ENCODE measurements around the gene CHEK1. TPM values are rescaled to one million over a fixed set of nuclear protein-coding genes. Genes with fewer than 3 reads are reported as not detected.
"Not testable (repeated sequence)": the region's sequence is repeated elsewhere in the genome, so short reads cannot be mapped to it uniquely, and the experiment has no call there.

CHEK1 gene
- polyA plus RNA-seq, 3 donors from 2014 or later: 2.0 to 2.8 (median 2.4) TPM

DNA sequence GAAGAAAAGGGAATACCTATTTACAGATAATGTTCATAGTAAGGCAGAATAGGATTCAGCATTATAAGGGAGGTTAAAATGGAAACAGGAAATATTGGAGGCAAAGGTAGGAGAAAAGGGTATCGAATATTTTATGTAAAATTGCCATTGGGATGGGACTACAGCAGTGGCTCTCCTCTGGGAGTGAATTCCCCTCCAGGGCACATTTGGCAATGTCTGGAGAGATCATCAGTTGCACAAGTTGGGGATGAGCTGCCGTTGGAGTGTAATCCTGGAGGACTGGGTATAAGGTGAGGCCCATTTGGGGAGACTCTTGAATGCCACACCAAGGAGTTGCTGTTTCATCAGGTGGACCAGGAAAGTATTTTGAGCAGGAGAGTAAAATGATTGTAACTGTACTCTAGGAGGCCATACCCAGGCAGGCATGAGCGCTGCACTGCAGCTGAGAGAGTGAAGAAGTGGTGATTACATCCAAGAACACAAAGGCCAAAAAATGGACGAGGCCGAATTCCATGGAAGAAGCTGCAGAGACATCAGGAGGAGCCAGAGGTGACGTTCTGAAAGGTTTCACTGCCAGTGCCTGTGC, 64.4 kb downstream of the CHEK1 start:
- no peak overlapping the region for H3K27ac Mint-ChIP-seq
- H3K4me1 Mint-ChIP-seq: no peaks in the 10 kb centered on the region
- no peaks in the 10 kb centered on the region for H3K9me3 Mint-ChIP-seq
- no peak overlapping the region for H3K4me3 Mint-ChIP-seq
- H3K36me3 Mint-ChIP-seq: no peaks in the 10 kb centered on the region
- H3K27me3 Mint-ChIP-seq (ENCODE audit: low read depth in 3 of 3): peaks cover 0 to 3% (median 3%) of the 10 kb centered on the region in 3 donors
- DNase-seq: no peak

DNA sequence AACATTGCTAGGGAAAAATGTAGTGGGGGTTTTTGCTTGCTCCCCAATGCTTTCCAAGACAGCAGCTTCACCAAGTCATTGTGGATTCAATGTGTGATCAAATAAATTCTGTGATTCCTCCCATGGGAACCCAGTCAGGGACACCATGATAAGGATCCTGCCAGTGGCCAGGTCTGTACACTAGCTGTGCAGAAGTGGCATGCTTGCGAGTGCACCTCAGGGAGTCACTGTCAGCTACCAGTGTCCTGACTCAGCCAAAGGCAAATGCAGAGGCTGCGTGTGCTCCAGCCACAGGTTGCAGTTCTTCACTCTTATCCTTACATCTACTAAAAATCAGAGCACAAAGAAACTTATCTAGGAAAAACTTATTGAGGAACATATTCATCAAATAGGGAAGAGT, 65.0 kb downstream of the CHEK1 start:
- Mint-ChIP-seq H3K27ac (no peak overlapping the region), H3K27me3 (ENCODE audit: low read depth in 3 of 3) (peaks cover 0 to 3% (median 3%) of the 10 kb centered on the region in 3 donors), H3K4me3 (no peak overlapping the region), H3K36me3 (no peaks in the 10 kb centered on the region), H3K9me3 (no peaks in the 10 kb centered on the region), H3K4me1 (no peaks in the 10 kb centered on the region)
- DNase-seq: no peak

DNA sequence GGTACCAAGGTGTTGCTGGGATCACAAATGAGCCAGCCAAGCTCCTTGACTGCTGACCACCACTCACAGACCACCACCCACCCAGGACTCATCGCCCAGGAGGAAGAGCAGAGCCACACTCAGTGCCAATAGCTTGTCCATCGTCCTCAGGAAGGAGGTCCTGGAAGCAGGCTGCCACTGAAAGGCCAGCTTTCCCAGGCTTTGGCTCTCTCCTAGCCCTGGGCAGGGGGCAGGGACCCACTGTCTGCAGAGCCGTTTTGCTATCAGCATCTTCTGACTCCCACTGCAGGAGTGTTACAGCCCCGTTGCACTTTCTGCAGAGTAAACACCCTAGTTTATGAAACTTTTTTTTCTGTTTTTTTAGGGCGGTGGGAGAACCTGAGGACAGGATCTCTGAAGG, 67.9 kb downstream of the CHEK1 start:
- H3K36me3 Mint-ChIP-seq: no peaks in the 10 kb centered on the region

DNA sequence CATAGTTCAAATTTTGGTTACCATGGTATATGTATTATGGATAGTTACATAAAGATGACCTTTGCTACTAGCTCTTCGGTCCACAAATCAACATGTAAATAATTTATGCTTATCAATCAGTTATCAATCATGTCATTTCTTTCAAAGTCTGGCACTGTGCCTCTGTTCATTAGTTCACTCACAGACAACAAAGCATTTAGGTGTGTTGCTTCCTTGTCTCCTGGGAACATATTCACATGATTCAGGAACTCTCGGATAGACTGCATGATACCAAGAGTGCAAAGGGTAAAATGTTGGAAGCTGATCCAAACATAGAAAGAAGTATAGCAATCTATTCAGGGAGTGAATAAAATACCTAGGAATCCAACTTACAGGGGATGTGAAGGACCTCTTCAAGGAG, 70.0 kb downstream of the CHEK1 start:
- H3K36me3 Mint-ChIP-seq: no peaks in the 10 kb centered on the region
- no peaks in the 10 kb centered on the region for H3K9me3 Mint-ChIP-seq
- no peak overlapping the region for H3K27ac Mint-ChIP-seq
- H3K27me3 Mint-ChIP-seq (ENCODE audit: low read depth in 3 of 3): peaks cover 1 to 5% (median 3%) of the 10 kb centered on the region in 3 donors
- H3K4me1 Mint-ChIP-seq: no peaks in the 10 kb centered on the region
- H3K4me3 Mint-ChIP-seq: no peak overlapping the region
- no peak for DNase-seq

More for the DNA sequence above, 67.9 kb downstream of the CHEK1 start:
- Mint-ChIP-seq H3K4me3 (no peak overlapping the region), H3K4me1 (no peaks in the 10 kb centered on the region), H3K27me3 (ENCODE audit: low read depth in 3 of 3) (peaks cover 1 to 3% (median 3%) of the 10 kb centered on the region in 3 donors), H3K9me3 (no peaks in the 10 kb centered on the region), H3K27ac (no peak overlapping the region)
- DNase-seq: no peak

DNA sequence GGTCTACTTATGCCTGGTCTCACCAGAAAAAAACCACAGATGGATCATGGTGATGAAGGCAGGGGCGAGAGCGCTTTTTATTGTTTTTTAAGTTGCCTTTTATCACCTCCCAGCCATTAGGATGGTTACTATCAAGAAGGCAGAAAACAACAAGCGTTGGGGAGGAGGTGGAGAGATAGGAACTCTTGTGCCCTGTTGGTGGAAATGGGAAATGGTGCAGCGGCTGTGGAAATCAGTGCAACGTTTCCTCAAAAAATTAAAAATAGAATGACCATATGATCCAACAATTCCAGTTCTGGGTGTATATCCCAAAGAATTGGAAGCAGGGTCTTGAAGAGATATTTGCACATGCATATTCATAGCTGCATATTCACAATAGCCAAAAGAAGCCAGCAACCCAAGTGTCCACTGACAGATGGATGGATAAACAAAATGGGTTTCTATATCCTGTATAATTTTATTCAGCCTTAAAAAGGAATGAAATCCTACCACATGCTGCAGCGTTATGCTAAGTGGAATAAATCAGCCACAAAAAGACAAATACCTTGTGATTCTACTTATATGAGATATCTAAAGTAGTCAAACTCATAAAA, 76.2 kb downstream of the CHEK1 start:
- Mint-ChIP-seq H3K36me3 (no peaks in the 10 kb centered on the region), H3K27ac (no peak overlapping the region), H3K4me3 (no peak overlapping the region), H3K4me1 (no peaks in the 10 kb centered on the region), H3K9me3 (peaks cover 0 to 2% (median 0%) of the 10 kb centered on the region in 6 donors), H3K27me3 (ENCODE audit: low read depth in 3 of 3) (peaks cover 2 to 5% (median 4%) of the 10 kb centered on the region in 3 donors)
- no peak for DNase-seq

DNA sequence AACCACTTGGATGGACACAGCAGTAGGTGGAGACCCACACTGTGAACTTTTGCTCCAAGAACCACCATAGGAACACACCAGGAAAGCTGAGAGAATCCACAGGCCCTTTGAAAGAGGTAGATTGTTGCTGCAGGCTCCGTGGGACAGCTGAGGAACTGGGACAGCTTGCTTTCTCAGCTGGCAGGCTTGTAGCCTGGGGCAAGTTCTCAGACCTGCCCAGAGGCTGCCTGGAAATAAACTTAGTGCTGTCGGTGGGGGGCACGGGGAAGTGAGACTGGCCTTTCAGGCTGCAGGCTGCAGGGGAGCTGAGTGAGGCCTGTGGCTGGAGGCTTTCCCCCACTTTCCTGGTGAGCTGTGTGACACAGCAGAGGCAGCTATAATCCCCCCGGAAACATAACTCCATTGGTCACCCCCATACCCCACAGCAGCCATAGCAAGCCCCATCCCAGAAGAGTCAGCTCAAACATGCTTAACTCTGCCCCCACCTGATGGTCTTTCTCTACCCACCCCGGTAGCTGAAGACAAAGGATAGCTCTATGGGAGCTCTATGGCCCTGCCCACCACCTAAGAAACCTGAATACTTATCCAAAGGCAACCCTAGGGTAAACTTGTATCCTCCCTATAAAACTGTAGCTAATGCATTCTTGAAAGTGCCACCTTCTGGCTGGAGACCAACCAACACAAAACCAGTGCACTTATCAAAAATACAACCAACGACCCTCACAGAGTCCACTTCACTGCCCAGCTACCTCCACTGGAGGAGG, 77.1 kb downstream of the CHEK1 start:
- Mint-ChIP-seq H3K36me3 (no peaks in the 10 kb centered on the region), H3K27me3 (ENCODE audit: low read depth in 3 of 3) (peaks cover 4 to 6% (median 6%) of the 10 kb centered on the region in 3 donors), H3K27ac (no peak overlapping the region), H3K4me1 (no peaks in the 10 kb centered on the region), H3K9me3 (peaks cover 0 to 2% (median 0%) of the 10 kb centered on the region in 6 donors), H3K4me3 (no peak overlapping the region)
- no peak for DNase-seq

DNA sequence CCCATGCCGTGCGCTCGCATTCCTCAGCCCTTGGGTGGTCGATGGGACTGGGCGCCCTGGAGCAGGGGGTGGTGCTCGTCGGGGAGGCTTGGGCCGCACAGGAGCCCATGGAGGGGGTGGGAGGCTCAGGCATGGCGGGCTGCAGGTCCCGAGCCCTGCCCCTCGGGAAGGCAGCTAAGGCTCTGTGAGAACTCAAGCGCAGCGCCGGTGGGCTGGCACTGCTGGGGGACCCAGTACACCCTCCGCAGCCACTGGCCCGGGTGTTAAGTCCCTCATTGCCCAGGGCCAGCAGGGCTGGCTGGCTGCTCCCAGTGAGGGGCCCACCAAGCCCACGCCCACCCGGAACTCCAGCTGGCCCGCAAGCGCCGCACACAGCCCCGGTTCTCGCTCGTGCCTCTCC, 79.7 kb downstream of the CHEK1 start:
- DNase-seq; H3K27me3 Mint-ChIP-seq (ENCODE audit: low read depth in 3 of 3); H3K4me3 Mint-ChIP-seq; H3K4me1 Mint-ChIP-seq; H3K36me3 Mint-ChIP-seq; H3K27ac Mint-ChIP-seq; H3K9me3 Mint-ChIP-seq: not testable (repeated sequence)

DNA sequence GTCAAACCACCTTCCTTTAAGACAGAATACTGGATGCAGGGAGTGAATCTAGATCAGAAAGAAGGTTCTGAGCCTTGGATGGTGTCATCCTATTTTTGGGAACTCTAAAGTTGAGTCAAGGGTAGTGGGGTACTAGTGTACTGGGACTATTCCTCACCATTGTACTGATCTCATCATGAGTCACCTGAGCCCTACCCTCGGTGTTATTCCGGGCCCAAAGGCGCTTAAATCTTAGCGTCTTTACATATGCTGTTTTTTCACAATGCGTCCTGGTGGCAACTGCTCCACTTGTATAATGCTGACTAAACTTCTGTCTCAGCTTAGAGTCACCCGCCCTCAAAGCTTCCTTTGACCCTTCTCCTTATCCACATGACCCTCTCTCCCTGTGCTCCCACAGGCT, 95.8 kb downstream of the CHEK1 start:
- no peak overlapping the region for H3K4me3 Mint-ChIP-seq
- peaks cover 0 to 22% (median 4%) of the 10 kb centered on the region in 3 donors for H3K27me3 Mint-ChIP-seq (ENCODE audit: low read depth in 3 of 3)
- no peaks in the 10 kb centered on the region for H3K36me3 Mint-ChIP-seq
- H3K27ac Mint-ChIP-seq: no peak overlapping the region
- no peaks in the 10 kb centered on the region for H3K4me1 Mint-ChIP-seq
- DNase-seq: no peak
- H3K9me3 Mint-ChIP-seq: no peaks in the 10 kb centered on the region

DNA sequence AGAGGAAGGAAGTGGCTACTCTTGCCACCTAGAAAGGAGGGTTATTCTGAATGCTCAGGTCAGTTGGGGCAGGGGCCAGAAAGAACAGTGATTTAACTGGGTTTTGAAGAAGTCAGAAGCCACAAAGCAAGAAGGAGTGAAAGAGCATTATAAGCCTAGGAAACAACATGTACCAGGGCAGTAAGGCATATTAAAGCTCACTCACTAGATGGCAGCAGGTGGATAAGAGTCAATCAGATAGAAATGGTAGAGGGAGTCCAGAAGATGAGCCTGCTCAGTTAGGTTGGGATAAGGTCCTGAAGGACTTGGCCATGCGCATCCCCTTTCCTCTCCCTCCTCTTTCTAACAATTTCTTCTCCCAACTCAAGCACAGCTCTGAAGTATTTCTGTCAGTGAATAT, 99.2 kb downstream of the CHEK1 start:
- Mint-ChIP-seq H3K36me3 (no peaks in the 10 kb centered on the region), H3K27me3 (ENCODE audit: low read depth in 3 of 3) (peaks cover 4 to 19% (median 5%) of the 10 kb centered on the region in 3 donors), H3K4me3 (no peak overlapping the region), H3K9me3 (no peaks in the 10 kb centered on the region), H3K4me1 (no peaks in the 10 kb centered on the region), H3K27ac (no peak overlapping the region)
- no peak for DNase-seq

Other genes starting within 250 kb of the CHEK1 start
- 10 to 100 TPM; 66.4 to 77.3 (median 69.9) TPM for gene FEZ1, start 128.9 kb upstream of the CHEK1 start, polyA plus RNA-seq
- 10 to 100 TPM; 40.9 to 78.6 (median 57.9) TPM for gene EI24, start 55.7 kb upstream of the CHEK1 start, polyA plus RNA-seq
- gene STT3A, start 32.3 kb upstream of the CHEK1 start, polyA plus RNA-seq: 100 to 1,000 TPM in 2 of 3 donors, 10 to 100 TPM in 1; 59.3 to 109 (median 100) TPM
- not detected for gene ACRV1, start 55.7 kb downstream of the CHEK1 start, polyA plus RNA-seq
- not detected for gene PATE1, start 121.1 kb downstream of the CHEK1 start, polyA plus RNA-seq
- not detected for gene PATE2, start 153.7 kb downstream of the CHEK1 start, polyA plus RNA-seq
- not detected for gene PATE3, start 163.0 kb downstream of the CHEK1 start, polyA plus RNA-seq
- not detected for gene PATE4, start 208.2 kb downstream of the CHEK1 start, polyA plus RNA-seq

All from immature natural killer cell (primary cell).